Measurements from ENCODE around the gene ZMYND11.
"Not testable (repeated sequence)": the region's sequence is repeated elsewhere in the genome, so short reads cannot be mapped to it uniquely, and the experiment has no call there.

DNA sequence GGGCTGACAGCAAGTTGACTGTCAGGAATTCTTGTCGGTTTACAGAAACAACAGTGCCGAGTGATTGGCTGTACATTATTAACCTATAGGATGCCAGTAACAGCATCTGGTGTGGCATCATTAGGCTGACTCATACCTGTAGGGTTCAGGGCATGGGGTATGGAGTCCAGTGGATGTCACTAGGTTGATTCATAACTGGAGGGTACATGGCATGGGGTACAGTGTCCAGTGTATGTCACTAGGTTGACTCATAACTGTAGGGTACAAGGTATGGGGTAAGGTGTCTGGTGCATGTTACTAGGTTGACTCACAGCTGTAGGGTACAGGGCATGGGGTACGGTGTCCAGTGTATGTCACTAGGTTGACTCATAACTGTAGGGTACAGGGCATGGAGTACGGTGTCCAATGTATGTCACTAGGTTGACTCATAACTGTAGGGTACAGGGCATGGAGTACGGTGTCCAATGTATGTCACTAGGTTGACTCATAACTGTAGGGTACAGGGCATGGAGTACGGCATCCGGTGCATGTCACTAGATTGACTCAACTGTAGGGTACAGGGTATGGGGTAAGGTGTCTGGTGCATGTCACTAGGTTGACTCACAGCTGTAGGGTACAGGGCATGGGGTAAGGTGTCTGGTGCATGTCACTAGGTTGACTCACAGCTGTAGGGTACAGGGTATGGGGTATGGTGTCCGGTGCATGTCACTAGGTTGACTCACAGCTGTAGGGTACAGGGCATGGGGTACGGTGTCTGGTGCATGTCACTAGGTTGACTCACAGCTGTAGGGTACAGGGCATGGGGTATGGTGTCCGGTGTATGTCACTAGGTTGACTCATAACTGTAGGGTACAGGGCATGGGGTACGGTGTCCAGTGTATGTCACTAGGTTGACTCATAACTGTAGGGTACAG, 129.2 kb downstream of the ZMYND11 start:
- TF ChIP-seq, protein P1, sequence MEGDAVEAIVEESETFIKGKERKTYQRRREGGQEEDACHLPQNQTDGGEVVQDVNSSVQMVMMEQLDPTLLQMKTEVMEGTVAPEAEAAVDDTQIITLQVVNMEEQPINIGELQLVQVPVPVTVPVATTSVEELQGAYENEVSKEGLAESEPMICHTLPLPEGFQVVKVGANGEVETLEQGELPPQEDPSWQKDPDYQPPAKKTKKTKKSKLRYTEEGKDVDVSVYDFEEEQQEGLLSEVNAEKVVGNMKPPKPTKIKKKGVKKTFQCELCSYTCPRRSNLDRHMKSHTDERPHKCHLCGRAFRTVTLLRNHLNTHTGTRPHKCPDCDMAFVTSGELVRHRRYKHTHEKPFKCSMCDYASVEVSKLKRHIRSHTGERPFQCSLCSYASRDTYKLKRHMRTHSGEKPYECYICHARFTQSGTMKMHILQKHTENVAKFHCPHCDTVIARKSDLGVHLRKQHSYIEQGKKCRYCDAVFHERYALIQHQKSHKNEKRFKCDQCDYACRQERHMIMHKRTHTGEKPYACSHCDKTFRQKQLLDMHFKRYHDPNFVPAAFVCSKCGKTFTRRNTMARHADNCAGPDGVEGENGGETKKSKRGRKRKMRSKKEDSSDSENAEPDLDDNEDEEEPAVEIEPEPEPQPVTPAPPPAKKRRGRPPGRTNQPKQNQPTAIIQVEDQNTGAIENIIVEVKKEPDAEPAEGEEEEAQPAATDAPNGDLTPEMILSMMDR (IDR thresholded peaks at IDR 0.05), result not testable (repeated sequence)
- not testable (repeated sequence) for TF ChIP-seq POLR2A (IDR thresholded peaks at IDR 0.05)
